Activated T-helper 2 cell treated with anti-CD3 and anti-CD28 coated beads, Interferon-gamma antibody, Interleukin-2, Interleukin-4, amounts not matched to agents 10 μg/mL and 5 μg/mL and 100 μg/mL, durations not matched to agents 14 hours and 24 hours and 36 hours (primary cell): Measurements from ENCODE around the gene TAAR2. TPM values are rescaled to one million over a fixed set of nuclear protein-coding genes. Genes with fewer than 3 reads are reported as not detected.
"Not testable (repeated sequence)": the region's sequence is repeated elsewhere in the genome, so short reads cannot be mapped to it uniquely, and the experiment has no call there.

Experiments
- DNase-seq: peaks from one replicate; pipeline ENCODE4 v3.0.0; 2021; ENCODE audit warnings: low spot score
- H3K27ac Mint-ChIP-seq: one replicate; pipeline ENCODE4 v1.8.0; 2021; ENCODE audit warnings: mixed read lengths
- H3K27me3 Mint-ChIP-seq: one replicate; pipeline ENCODE4 v1.8.0; 2021; ENCODE audit warnings: low read depth, mixed read lengths
- H3K36me3 Mint-ChIP-seq: one replicate; pipeline ENCODE4 v1.8.0; 2021; ENCODE audit warnings: low read depth, mixed read lengths
- H3K4me1 Mint-ChIP-seq: one replicate; pipeline ENCODE4 v1.8.0; 2021; ENCODE audit warnings: low read depth, mixed read lengths
- H3K4me3 Mint-ChIP-seq: one replicate; pipeline ENCODE4 v1.8.0; 2021; ENCODE audit warnings: low read depth, mild to moderate bottlenecking, moderate library complexity, mixed read lengths
- H3K9me3 Mint-ChIP-seq: one replicate; pipeline ENCODE4 v1.8.0; 2021; ENCODE audit warnings: mixed read lengths
- intact Hi-C: fragments of 100-400 bp; cut with micrococcal nuclease; formaldehyde crosslinking; loops from one replicate; pipeline ENCODE4 v1.15.1; 2023
- total RNA-seq: library from RNA; stranded (reverse); gene quantifications from 2 replicates; pipeline ENCODE4 v1.2.3, GENCODE V29; 2022

Gene TAAR2
- total RNA-seq, 1 donor from 2014 or later = not detected

GRCh38 chr6:132604635-132605152, 19.4 kb downstream of the TAAR2 start:
- no peak overlapping the region for H3K27ac Mint-ChIP-seq

GRCh38 chr6:132600900-132601299, 23.2 kb downstream of the TAAR2 start:
- not testable (repeated sequence) for H3K4me1 Mint-ChIP-seq

More at GRCh38 chr6:132604635-132605152, 19.4 kb downstream of the TAAR2 start:
- DNase-seq = no peak
- Mint-ChIP-seq H3K36me3 (no peaks in the 10 kb centered on the region), H3K27me3 (peaks cover 6% of the 10 kb centered on the region), H3K4me3 (no peak overlapping the region), H3K9me3 (no peaks in the 10 kb centered on the region), H3K4me1 (no peaks in the 10 kb centered on the region)
- intact Hi-C loops = no loop called here

GRCh38 chr6:132598473-132598872, 25.6 kb downstream of the TAAR2 start:
- Mint-ChIP-seq H3K36me3 (no peaks in the 10 kb centered on the region), H3K9me3 (no peaks in the 10 kb centered on the region), H3K4me1 (no peaks in the 10 kb centered on the region), H3K4me3 (no peak overlapping the region), H3K27ac (no peak overlapping the region), H3K27me3 (peaks cover 14% of the 10 kb centered on the region)
- intact Hi-C loops = no loop called here
- DNase-seq = no peak

More at GRCh38 chr6:132600900-132601299, 23.2 kb downstream of the TAAR2 start:
- H3K9me3 Mint-ChIP-seq, H3K4me3 Mint-ChIP-seq, H3K36me3 Mint-ChIP-seq, intact Hi-C loops, DNase-seq, H3K27ac Mint-ChIP-seq: not testable (repeated sequence)
- peaks cover 11% of the 10 kb centered on the region for H3K27me3 Mint-ChIP-seq

- no peak overlapping the region for H3K4me3 Mint-ChIP-seq
- H3K36me3 Mint-ChIP-seq = no peaks in the 10 kb centered on the region
- no peak overlapping the region for H3K27ac Mint-ChIP-seq
- no peak for DNase-seq
- no peaks in the 10 kb centered on the region for H3K9me3 Mint-ChIP-seq
- H3K4me1 Mint-ChIP-seq = no peaks in the 10 kb centered on the region
- H3K27me3 Mint-ChIP-seq = peaks cover 20% of the 10 kb centered on the region
- intact Hi-C loops = no loop called here
Measured at GRCh38 chr6:132596201-132596600, 27.9 kb downstream of the TAAR2 start.

GRCh38 chr6:132592855-132593254, 31.2 kb downstream of the TAAR2 start:
- Mint-ChIP-seq H3K27me3 (peaks cover 10% of the 10 kb centered on the region), H3K36me3 (no peaks in the 10 kb centered on the region), H3K9me3 (no peaks in the 10 kb centered on the region), H3K4me3 (no peak overlapping the region), H3K4me1 (no peaks in the 10 kb centered on the region), H3K27ac (no peak overlapping the region)
- no peak for DNase-seq
- intact Hi-C loops = no loop called here

GRCh38 chr6:132590362-132590761, 33.7 kb downstream of the TAAR2 start:
- Mint-ChIP-seq H3K36me3 (no peaks in the 10 kb centered on the region), H3K27me3 (peaks cover 8% of the 10 kb centered on the region), H3K9me3 (no peaks in the 10 kb centered on the region), H3K4me1 (no peaks in the 10 kb centered on the region), H3K27ac (no peak overlapping the region), H3K4me3 (no peak overlapping the region)
- intact Hi-C loops = no loop called here
- no peak for DNase-seq

- Mint-ChIP-seq H3K9me3 (no peaks in the 10 kb centered on the region), H3K27me3 (peaks cover 8% of the 10 kb centered on the region), H3K36me3 (no peaks in the 10 kb centered on the region), H3K4me3 (no peak within 1 kb of the TSS), H3K27ac (no peak within 1 kb of the TSS), H3K4me1 (no peaks in the 10 kb centered on the region)
- DNase-seq = no peak
- intact Hi-C loops = no loop called here
Measured at GRCh38 chr6:132589454-132589853, 34.6 kb downstream of the TAAR2 start, which contains the start of gene TAAR5. Gene TAAR5 (minus strand): TSS chr6:132589741. CDS start chr6:132589686, 55 bp downstream.

- intact Hi-C loops = no loop called here
- H3K4me1 Mint-ChIP-seq = no peaks in the 10 kb centered on the region
- H3K27ac Mint-ChIP-seq = no peak overlapping the region
- DNase-seq = no peak
- peaks cover 11% of the 10 kb centered on the region for H3K27me3 Mint-ChIP-seq
- H3K4me3 Mint-ChIP-seq = no peak overlapping the region
- H3K36me3 Mint-ChIP-seq = no peaks in the 10 kb centered on the region
- H3K9me3 Mint-ChIP-seq = no peaks in the 10 kb centered on the region
Measured at GRCh38 chr6:132587424-132587823, 36.7 kb downstream of the TAAR2 start.

- no peak overlapping the region for H3K27ac Mint-ChIP-seq
- H3K36me3 Mint-ChIP-seq = no peaks in the 10 kb centered on the region
- intact Hi-C loops = no loop called here
- H3K4me3 Mint-ChIP-seq = no peak overlapping the region
- no peaks in the 10 kb centered on the region for H3K9me3 Mint-ChIP-seq
- peaks cover 7% of the 10 kb centered on the region for H3K27me3 Mint-ChIP-seq
- no peaks in the 10 kb centered on the region for H3K4me1 Mint-ChIP-seq
- no peak for DNase-seq
Measured at GRCh38 chr6:132584698-132585097, 39.4 kb downstream of the TAAR2 start.

- intact Hi-C loops = no loop called here
- Mint-ChIP-seq H3K27ac (no peak overlapping the region), H3K9me3 (no peaks in the 10 kb centered on the region), H3K27me3 (peaks cover 22% of the 10 kb centered on the region), H3K4me3 (no peak overlapping the region), H3K4me1 (no peaks in the 10 kb centered on the region), H3K36me3 (no peaks in the 10 kb centered on the region)
- DNase-seq = no peak
Measured at GRCh38 chr6:132571774-132572173, 52.3 kb downstream of the TAAR2 start.

- H3K4me3 Mint-ChIP-seq = no peak within 1 kb of the TSS
- H3K9me3 Mint-ChIP-seq = no peaks in the 10 kb centered on the region
- no peaks in the 10 kb centered on the region for H3K36me3 Mint-ChIP-seq
Measured at GRCh38 chr6:132570221-132570777, 53.8 kb downstream of the TAAR2 start, which contains the start of gene TAAR6. Gene TAAR6 (plus strand): TSS chr6:132570322. CDS start chr6:132570322, 0 bp downstream.

GRCh38 chr6:132569170-132569569, 54.9 kb downstream of the TAAR2 start:
- Mint-ChIP-seq H3K4me3 (no peak overlapping the region), H3K9me3 (no peaks in the 10 kb centered on the region), H3K27me3 (peaks cover 20% of the 10 kb centered on the region), H3K27ac (no peak overlapping the region), H3K36me3 (no peaks in the 10 kb centered on the region), H3K4me1 (no peaks in the 10 kb centered on the region)
- intact Hi-C loops = no loop called here
- DNase-seq = no peak

More at GRCh38 chr6:132570221-132570777, 53.8 kb downstream of the TAAR2 start, which contains the start of gene TAAR6:
- Mint-ChIP-seq H3K27ac (no peak within 1 kb of the TSS), H3K4me1 (no peaks in the 10 kb centered on the region), H3K27me3 (peaks cover 23% of the 10 kb centered on the region)
- no peak for DNase-seq
- intact Hi-C loops = no loop called here

GRCh38 chr6:132568611-132569010, 55.5 kb downstream of the TAAR2 start:
- Mint-ChIP-seq H3K4me3 (no peak overlapping the region), H3K9me3 (no peaks in the 10 kb centered on the region), H3K4me1 (no peaks in the 10 kb centered on the region), H3K36me3 (no peaks in the 10 kb centered on the region), H3K27me3 (peaks cover 17% of the 10 kb centered on the region), H3K27ac (no peak overlapping the region)
- intact Hi-C loops = no loop called here
- no peak for DNase-seq
